IPS-15b (cell line): ENCODE data around the gene TCHP.
"Not testable (repeated sequence)": the region's sequence is repeated elsewhere in the genome, so short reads cannot be mapped to it uniquely, and the experiment has no call there.

Experiments used
- H3K27me3 ChIP-seq: one replicate; pipeline ENCODE4 v1.6.1; 2013; ENCODE audit warnings: low read length; ENCODE audit not compliant: control insufficient read depth, insufficient read depth
- H3K36me3 ChIP-seq: one replicate; pipeline ENCODE4 v1.6.1; 2013; ENCODE audit warnings: low read length; ENCODE audit not compliant: control insufficient read depth, insufficient read depth
- H3K4me1 ChIP-seq: one replicate; pipeline ENCODE4 v1.6.1; 2013; ENCODE audit warnings: mild to moderate bottlenecking, low read length; ENCODE audit not compliant: control insufficient read depth, insufficient read depth
- H3K4me3 ChIP-seq: one replicate; pipeline ENCODE4 v1.5.1; 2013; ENCODE audit warnings: low read depth, low read length
- H3K9ac ChIP-seq: one replicate; pipeline ENCODE4 v1.6.1; 2013; ENCODE audit warnings: low read depth, mild to moderate bottlenecking, low read length
- H3K9me3 ChIP-seq: one replicate; pipeline ENCODE4 v1.6.1; 2013; ENCODE audit warnings: mild to moderate bottlenecking, low read length; ENCODE audit not compliant: control insufficient read depth, insufficient read depth

The TCHP gene

DNA sequence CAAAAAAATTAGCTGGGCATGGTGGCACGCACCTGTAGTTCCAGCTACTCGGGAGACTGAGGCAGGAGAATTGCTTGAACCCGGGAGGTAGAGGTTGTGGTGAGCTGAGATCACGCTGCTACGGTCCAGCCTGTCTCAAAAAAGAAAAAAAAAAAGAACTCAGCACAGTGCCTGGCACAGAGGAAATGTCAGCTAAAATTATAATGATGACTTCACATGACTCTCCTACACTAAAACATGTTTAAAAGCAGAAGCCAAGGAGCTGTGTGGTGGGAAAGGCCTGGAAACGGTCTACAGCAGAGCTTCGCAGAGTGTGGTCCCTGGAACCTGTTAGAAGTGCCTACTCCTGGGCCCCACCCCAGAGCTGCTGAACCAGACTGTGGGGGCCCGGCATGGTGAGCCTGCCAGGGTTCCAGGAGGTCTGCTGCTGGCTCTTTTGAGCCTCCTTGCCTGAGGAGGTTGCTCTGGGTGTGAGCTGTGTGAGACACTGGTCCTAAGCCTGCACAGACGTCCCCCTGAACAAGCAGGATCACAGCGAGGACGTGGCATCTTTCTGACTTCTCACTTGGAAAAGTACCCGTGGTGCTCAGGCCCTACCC, 28.1 kb downstream of the TCHP start:
- no peaks in the 10 kb centered on the region for H3K4me1 ChIP-seq
- peaks cover 16% of the 10 kb centered on the region for H3K36me3 ChIP-seq
- H3K27me3 ChIP-seq, result no peaks in the 10 kb centered on the region
- H3K9ac ChIP-seq, result no peak overlapping the region
- no peaks in the 10 kb centered on the region for H3K9me3 ChIP-seq
- no peak overlapping the region for H3K4me3 ChIP-seq

DNA sequence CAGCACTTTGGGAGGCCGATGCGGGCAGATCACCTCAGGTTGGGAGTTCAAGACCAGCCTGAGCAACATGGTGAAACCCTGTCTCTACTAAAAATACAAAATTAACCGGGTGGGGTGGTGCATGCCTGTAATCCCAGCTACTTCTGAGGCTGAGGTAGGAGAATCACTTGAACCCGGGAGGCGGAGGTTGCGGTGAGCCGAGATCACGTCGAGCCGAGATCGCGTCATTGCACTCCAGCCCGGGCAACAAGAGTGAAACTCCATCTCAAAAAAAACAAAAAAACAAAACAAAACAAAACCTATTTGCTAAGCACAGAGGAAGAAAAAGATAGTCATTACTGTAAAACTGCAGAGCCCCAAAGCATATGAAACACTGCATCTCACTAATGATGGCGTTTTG, 29.3 kb downstream of the TCHP start:
- not testable (repeated sequence) for H3K9me3 ChIP-seq, H3K4me3 ChIP-seq, H3K27me3 ChIP-seq, H3K4me1 ChIP-seq, H3K9ac ChIP-seq
- peaks cover 17% of the 10 kb centered on the region for H3K36me3 ChIP-seq

DNA sequence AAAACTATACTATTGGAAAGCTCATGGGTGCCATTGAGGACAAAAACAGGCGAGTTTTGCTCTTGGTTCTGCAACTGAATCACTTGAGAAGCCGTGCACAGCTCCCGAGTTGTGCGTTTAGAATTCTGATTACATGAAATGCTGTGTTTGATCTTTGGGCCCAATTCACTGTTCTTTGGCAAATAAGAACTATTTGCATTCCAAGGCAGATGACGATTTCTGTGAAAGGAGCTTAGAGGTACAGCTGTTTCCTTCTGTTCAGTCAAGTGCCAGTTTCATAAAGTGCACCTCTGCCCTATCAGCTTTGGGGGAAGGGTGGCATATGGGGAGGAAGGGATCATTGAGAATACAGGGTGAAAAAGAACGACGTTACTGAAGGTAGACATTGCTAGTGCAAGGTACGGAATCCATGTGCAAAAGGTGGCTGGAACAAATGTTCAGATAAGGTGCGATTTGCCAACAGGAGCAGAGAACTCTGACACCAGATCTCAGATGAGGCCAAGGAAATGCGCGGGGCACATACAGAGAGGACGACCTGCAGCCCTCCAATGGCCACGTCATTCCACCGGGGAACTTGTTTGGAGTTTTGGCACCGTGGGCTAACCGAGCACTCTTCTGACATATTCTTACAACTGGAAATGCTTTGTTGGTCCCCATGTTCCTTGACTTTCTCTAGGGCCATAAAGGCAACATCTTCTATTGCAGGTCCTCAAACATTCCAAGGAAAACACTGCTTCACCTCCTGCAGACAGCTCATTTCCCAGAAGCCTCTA, 30.1 kb downstream of the TCHP start:
- Histone ChIP-seq H3K36me3 (peaks cover 17% of the 10 kb centered on the region), H3K4me3 (no peak overlapping the region), H3K27me3 (no peaks in the 10 kb centered on the region), H3K9ac (no peak overlapping the region), H3K4me1 (no peaks in the 10 kb centered on the region), H3K9me3 (no peaks in the 10 kb centered on the region)

DNA sequence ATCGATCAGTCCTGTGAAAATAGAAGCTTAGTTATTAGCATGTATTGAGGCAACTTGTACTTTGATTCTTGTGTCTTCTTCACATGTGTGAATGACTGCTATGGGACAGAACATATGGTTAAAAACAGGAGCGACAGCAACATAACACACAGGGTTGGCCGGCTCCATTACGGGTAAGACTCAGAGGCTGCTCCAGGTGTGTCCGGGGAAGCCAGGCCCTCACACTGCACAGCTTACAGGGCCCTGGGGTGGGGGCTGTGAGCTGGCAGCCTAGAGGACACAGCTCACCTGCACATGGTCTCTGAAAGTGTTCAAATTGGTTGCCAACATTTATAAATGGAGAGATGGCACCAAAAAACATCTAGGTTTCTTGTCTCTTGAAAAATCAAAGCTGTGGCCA, 31.1 kb downstream of the TCHP start:
- Histone ChIP-seq H3K9me3 (no peaks in the 10 kb centered on the region), H3K4me3 (no peak overlapping the region), H3K36me3 (peaks cover 17% of the 10 kb centered on the region), H3K4me1 (no peaks in the 10 kb centered on the region), H3K27me3 (no peaks in the 10 kb centered on the region), H3K9ac (no peak overlapping the region)

DNA sequence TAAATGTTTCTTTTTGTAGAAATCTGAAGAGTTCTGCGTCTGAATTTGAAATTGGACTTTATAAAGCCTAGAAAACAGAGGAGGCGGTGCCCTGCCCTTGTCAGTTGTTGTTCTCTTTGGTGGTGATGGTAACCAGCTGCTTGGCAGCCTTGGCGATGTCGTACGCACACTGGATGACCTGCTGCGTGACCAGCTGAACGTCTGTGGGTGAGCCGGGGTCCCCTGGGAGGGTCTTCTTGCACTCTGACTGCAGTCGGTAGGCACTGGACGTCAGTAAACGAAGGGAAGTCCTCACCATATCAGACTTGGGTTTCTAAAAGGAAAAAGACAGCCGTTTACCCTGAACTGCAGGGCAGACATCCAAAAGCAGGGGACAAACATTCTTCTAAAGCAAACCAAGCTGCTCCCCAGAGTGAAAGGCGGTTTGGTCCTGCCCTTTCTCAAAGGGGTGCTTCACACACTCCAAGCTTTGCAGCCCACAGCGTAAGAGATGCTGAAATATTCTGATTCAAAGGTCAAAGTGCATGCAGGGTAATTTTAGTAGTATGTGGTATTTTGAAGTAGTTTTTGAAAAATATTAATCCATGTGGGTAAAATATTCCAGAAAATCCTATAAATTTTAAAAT, 32.9 kb downstream of the TCHP start:
- Histone ChIP-seq H3K9ac (no peak overlapping the region), H3K9me3 (no peaks in the 10 kb centered on the region), H3K4me1 (no peaks in the 10 kb centered on the region), H3K27me3 (no peaks in the 10 kb centered on the region), H3K4me3 (no peak overlapping the region), H3K36me3 (peaks cover 20% of the 10 kb centered on the region)

DNA sequence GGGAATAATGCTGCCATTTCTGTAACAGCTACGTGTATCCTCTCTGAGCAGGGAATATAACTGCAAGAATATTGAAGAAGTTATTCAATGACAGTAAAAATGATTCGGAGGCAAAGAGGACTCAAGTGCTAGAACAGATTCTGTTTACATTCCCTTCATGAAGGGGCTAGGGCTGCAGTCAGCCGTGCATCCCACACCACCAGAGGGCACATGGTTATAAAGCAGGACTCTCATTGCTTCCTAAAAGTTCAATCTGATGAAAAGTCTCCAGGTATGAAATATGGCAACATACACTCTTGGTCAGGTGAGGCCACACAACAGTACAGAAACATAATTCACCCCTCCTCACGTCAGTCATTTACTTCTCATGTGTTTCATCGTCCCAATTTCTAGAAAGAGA, 34.0 kb downstream of the TCHP start:
- H3K9me3 ChIP-seq, result no peaks in the 10 kb centered on the region
- no peak overlapping the region for H3K9ac ChIP-seq
- peaks cover 25% of the 10 kb centered on the region for H3K36me3 ChIP-seq
- no peaks in the 10 kb centered on the region for H3K27me3 ChIP-seq
- no peak overlapping the region for H3K4me3 ChIP-seq
- H3K4me1 ChIP-seq, result no peaks in the 10 kb centered on the region

DNA sequence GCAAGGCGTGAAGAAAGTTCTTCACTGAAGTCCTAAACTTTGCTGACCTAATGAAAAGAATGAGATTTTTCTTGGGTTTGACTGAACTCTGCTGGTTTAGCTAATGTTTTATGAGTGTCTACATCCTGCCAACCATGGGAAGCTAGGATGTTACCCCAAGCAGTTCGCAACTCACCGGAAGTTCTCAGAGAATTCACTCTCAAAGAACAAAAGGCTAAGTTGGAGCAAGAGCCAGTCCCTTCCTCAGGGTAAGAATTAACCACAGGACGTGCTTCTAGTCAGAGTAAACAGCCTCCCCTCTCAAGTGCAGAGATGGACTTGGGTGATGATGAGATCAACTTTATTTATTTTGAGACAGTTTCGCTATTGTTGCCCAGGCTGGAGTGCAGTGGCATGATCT, 37.3 kb downstream of the TCHP start:
- Histone ChIP-seq H3K9ac (no peak overlapping the region), H3K9me3 (no peaks in the 10 kb centered on the region), H3K27me3 (no peaks in the 10 kb centered on the region), H3K36me3 (peaks cover 10% of the 10 kb centered on the region), H3K4me1 (no peaks in the 10 kb centered on the region), H3K4me3 (no peak overlapping the region)

DNA sequence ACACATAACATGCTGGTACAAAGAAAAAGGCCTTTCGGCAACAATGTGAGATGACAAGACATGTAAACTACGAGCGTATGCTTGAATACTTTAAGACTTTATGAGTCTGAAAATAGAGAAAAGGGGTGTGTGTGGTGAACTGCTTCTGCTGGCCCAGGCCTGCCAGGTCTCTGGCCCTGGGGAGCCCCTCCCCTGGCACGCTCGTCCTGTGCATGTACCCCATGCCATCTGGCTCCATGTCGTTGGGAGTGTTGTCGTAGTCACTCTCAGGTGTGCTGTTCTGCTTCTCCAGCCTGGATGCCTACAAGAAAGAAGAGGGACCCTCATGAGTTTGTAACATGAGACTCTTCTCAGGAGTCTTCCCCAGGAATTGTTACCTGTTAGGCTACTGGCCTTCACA, 38.9 kb downstream of the TCHP start:
- no peak overlapping the region for H3K4me3 ChIP-seq
- no peaks in the 10 kb centered on the region for H3K27me3 ChIP-seq
- H3K9ac ChIP-seq, result no peak overlapping the region
- H3K36me3 ChIP-seq, result peaks cover 8% of the 10 kb centered on the region
- no peaks in the 10 kb centered on the region for H3K4me1 ChIP-seq
- no peaks in the 10 kb centered on the region for H3K9me3 ChIP-seq

DNA sequence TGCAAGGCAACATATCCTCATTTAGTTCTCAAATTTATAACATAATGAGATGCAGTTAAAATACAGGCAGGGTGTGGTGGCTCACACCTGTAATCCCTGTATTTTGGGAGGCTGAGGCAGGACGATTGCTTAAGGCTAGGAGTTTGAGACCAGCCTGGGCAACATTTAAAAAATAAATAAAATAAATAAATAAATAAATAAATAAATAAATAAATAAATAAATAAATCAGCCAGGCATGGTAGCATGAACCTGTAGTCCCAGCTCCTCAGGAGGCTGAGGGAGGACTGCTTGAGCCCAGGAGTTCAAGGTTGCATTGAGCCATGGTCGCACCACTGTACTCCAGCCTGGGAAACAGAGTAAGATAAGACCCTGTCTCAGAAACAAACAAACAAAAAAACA, 39.4 kb downstream of the TCHP start:
- Histone ChIP-seq H3K9ac (no peak overlapping the region), H3K36me3 (peaks cover 8% of the 10 kb centered on the region)

DNA sequence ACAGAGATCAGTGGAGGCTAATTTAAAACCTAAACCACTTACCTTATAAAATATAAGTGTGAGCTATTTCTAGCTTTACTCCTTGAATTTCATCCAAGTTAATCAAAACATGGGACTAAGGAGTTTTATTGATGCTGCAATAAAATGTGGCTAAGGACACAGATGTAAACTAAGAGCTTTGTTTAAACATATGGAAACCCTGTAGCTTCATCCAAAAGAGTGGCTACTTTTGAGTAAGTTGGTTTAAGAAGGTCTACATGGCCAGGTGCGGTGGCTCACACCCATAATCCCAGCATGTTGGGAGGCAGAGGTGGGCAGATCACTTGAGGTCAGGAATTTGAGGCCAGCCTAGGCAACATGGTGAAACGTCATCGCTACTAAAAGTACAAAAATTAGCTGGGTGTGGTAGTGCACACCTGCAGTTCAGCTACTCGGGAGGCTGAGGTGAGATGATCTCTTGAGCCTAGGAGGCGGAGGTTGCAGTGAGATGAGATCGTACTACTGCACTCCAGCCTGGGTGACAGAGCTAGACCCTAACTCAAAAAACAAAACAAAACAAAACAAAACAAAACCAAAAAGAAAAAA, 40.4 kb downstream of the TCHP start:
- no peak overlapping the region for H3K4me3 ChIP-seq
- peaks cover 8% of the 10 kb centered on the region for H3K36me3 ChIP-seq
- no peaks in the 10 kb centered on the region for H3K27me3 ChIP-seq
- peaks cover 9% of the 10 kb centered on the region for H3K4me1 ChIP-seq
- no peaks in the 10 kb centered on the region for H3K9me3 ChIP-seq
- H3K9ac ChIP-seq, result no peak overlapping the region

More for the DNA sequence above, 39.4 kb downstream of the TCHP start:
- Histone ChIP-seq H3K9me3 (no peaks in the 10 kb centered on the region), H3K4me3 (no peak overlapping the region), H3K4me1 (peaks cover 2% of the 10 kb centered on the region), H3K27me3 (no peaks in the 10 kb centered on the region)

DNA sequence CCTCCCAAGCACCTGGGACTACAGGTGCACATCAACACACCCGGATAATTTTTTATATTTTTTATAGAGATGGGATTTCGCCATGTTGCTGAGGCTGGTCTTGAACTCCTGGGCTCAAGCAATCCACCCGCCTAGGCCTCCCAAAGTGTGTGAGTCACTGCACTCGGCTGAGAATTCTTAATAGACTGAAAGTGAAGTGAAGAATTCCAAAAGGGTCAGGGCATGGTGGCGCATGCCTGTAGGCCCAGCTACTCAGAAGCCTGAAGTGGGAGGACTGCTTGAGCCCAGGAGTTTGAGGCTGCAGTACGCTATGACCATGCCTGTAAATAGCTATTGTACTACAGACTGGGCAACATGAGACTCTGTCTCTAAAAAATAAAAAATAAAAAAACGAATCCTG, 43.7 kb downstream of the TCHP start:
- Histone ChIP-seq H3K4me1 (peaks cover 18% of the 10 kb centered on the region), H3K4me3 (no peak overlapping the region), H3K36me3 (no peaks in the 10 kb centered on the region), H3K9ac (no peak overlapping the region), H3K9me3 (no peaks in the 10 kb centered on the region), H3K27me3 (no peaks in the 10 kb centered on the region)
